ENCODE data around the gene HS3ST3A1.

DNA sequence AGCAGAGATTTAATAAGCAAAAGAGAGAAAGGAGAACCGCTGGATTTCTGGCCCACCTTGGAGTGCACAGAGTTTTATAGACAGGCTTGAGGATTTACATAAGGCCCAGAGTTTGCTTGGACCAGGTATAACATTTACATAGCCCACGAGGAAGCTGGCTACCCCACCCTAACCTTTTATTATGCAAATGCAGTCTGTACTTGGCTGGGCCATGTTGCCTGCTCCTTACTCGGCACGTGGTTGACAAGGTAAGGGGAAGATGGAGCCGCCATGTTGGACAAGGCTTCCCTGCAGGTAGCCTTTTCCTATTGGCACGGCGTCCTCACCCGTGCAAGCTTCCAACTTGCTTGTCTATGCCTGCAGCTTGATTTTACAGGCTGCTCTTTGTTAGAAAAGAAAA is 35.2 kb upstream of the HS3ST3A1 start:
- TF ChIP-seq, protein P1, sequence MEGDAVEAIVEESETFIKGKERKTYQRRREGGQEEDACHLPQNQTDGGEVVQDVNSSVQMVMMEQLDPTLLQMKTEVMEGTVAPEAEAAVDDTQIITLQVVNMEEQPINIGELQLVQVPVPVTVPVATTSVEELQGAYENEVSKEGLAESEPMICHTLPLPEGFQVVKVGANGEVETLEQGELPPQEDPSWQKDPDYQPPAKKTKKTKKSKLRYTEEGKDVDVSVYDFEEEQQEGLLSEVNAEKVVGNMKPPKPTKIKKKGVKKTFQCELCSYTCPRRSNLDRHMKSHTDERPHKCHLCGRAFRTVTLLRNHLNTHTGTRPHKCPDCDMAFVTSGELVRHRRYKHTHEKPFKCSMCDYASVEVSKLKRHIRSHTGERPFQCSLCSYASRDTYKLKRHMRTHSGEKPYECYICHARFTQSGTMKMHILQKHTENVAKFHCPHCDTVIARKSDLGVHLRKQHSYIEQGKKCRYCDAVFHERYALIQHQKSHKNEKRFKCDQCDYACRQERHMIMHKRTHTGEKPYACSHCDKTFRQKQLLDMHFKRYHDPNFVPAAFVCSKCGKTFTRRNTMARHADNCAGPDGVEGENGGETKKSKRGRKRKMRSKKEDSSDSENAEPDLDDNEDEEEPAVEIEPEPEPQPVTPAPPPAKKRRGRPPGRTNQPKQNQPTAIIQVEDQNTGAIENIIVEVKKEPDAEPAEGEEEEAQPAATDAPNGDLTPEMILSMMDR (IDR thresholded peaks at IDR 0.05; ENCODE audit: low read length), result no peak
- TF ChIP-seq EZH2 (optimal IDR thresholded peaks at IDR 0.05; ENCODE audit: low read depth, low read length) (no peak), EZH2phosphoT487 (IDR thresholded peaks at IDR 0.05; ENCODE audit: low read length) (no peak)
